ENCODE results near the gene TNXB.

Gene TNXB

GRCh38 chr6:32139590-32139989 lies 30.5 kb upstream of the TNXB start:
- DNase-seq (ENCODE audit: low spot score) = no peak

DNA sequence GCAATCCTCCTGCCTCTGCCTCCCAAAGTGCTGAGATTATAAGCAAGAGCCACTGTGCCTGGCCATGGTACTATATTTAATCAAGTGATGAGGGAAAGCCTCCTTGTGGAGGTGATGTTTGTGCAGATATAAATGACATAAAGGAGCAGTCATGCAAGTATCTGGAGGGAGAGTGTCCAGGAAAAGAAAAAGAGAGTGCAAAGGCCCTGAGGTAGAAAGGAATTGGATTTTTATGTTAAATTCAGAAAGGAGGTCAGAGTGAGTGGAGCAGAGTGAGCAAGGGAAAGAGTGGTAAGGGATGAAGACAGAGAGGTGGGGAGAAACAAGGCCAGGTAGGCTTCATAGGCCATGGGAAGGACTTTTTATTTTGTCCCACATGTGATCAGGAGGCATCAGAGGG lies 28.3 kb upstream of the TNXB start:
- DNase-seq (ENCODE audit: low spot score) = no peak

- DNase-seq (ENCODE audit: low spot score) = no peak
Observed at GRCh38 chr6:32133786-32134185, 24.6 kb upstream of the TNXB start.

DNA sequence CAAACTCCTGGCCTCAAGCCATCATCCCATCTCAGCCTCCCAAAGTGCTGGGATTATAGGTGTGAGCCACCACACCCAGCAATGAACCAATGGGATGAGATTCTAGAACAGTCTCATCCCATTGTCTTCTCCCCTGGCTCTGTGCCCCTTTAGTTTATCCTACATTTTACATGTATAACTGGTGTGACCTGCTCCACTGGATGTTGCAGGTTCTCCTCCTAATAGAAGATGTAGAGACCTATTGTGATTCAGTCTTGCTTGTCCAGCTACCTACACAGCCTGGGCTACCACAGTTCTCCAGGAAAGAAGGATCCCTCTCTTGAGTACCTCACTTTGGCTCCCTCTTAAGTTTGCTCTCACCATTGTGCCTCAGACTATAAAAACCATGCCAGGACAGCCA lies 23.0 kb upstream of the TNXB start:
- no peak for DNase-seq (ENCODE audit: low spot score)

- DNase-seq (ENCODE audit: low spot score) = no peak
Observed at GRCh38 chr6:32131439-32131948, 22.4 kb upstream of the TNXB start.

DNA sequence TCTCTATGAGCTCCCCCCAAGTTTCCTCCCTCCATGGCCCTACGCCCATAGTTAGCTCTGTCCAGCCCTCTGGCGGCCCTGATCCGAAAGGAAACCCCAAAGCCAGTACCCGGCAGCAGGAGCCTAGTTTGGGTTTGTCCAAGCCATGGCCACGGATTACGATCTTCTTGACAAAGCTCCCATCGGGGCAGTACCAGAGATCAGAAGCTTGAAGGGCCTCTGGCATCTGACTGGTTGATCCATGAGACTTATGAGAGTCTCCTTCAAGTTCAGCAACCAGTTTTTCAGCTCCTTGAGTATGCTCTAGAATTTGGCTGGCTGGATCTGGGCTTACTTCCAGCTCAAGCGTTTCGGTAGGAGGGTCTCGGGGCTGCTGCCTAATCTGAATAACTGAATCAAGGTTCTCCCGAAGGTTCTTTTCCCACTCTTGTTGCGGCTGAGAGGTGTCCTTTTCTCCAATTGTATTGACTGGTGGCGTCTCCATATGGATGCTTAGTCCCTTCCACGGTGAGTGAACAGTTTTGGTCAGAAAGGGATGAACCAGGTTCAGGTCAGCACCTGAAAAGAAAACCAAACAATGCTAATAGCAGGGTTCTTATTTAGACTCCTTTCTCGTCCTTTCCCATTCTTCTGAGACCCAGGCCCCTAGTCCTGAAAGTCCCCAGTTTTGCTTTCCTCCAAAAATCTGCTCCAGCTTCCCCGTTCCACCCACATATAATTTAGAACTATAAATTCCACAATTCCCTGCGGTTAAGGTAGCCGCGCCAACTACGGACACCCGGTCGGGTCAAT lies 20.4 kb upstream of the TNXB start:
- DNase-seq (ENCODE audit: low spot score) = no peak

GRCh38 chr6:32128751-32129296 lies 19.7 kb upstream of the TNXB start:
- no peak for DNase-seq (ENCODE audit: low spot score)

DNA sequence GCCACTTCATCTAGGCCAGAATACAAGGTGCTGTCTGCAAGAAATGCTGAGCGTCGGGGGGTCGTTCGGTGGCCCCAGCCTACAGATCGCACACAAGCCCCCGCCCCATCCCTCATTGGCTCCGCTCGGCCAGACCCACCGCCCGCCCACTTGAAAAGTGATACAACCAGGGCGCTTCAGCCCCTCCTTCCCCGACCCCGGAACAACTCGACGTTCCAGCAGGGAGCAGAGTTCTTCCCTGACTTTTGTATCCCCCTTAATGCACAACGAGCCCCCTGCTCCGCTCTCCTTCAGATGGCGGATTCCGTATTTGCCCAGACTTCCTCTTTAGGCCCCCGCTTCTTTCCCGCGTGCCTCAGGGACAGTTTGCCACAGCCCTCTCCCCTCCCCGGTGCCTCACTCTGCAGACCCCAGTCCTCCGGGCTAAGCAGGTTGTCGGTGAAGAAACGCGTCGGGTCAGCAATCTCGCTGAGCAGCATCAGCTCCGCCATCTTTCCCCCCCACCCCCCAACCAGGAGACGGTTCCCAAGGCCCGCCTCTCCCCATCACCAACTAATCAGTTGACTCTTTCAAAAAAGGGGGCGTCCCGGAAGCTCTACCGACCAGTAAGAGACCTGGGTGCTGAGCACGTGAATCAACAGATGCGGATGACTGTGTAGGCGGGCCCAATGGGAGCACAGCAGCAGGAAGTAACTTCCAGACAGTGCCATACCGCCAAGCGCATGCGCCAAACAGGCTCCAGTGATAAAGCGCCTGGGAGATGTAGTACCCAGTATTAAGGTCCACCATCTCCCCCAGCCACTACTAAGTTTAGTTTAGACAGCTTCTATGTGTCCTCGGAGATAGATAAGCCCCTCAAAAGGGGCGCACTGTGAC lies 18.8 kb upstream of the TNXB start, which contains the start of gene ATF6B:
ATF6B (minus strand) TSS at position 530 of the 876 bp plus-strand sequence; CDS start at position 491, 39 bp downstream.
- DNase-seq (ENCODE audit: low spot score) = peak; percentile 94

- DNase-seq (ENCODE audit: low spot score) = no peak
Observed at GRCh38 chr6:32127409-32127716, 18.2 kb upstream of the TNXB start.

GRCh38 chr6:32126880-32127279 lies 17.7 kb upstream of the TNXB start:
- DNase-seq (ENCODE audit: low spot score) = no peak

GRCh38 chr6:32123681-32124080 lies 14.5 kb upstream of the TNXB start:
- DNase-seq (ENCODE audit: low spot score) = no peak

GRCh38 chr6:32120573-32121059 lies 11.5 kb upstream of the TNXB start:
- DNase-seq (ENCODE audit: low spot score) = no peak

GRCh38 chr6:32118782-32119628 lies 9.9 kb upstream of the TNXB start:
- peak; percentile 85 for DNase-seq (ENCODE audit: low spot score)

DNA sequence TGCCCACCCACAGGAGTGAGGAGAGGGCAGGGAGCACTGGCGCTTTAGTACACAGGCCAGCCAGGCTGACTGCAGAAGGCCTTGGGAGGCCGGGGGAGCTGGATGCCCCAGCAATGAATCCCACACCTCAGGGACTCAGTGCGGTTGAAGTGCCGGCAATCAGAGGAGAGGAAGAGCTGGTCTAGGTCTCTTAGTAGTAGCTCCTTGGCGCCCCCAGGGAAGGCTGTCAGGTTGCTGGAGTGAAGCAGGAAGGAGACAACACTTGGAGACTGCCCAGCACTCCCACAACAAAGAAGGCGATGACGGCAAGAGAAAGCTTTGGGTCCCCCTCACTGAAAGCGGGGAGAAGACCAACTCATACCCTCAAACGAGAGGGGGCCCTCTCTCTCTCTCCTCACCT lies 8.3 kb upstream of the TNXB start:
- DNase-seq (ENCODE audit: low spot score) = no peak

GRCh38 chr6:32116674-32117073 lies 7.5 kb upstream of the TNXB start:
- DNase-seq (ENCODE audit: low spot score) = no peak

- DNase-seq (ENCODE audit: low spot score) = no peak
Observed at GRCh38 chr6:32115623-32116022, 6.5 kb upstream of the TNXB start.

DNA sequence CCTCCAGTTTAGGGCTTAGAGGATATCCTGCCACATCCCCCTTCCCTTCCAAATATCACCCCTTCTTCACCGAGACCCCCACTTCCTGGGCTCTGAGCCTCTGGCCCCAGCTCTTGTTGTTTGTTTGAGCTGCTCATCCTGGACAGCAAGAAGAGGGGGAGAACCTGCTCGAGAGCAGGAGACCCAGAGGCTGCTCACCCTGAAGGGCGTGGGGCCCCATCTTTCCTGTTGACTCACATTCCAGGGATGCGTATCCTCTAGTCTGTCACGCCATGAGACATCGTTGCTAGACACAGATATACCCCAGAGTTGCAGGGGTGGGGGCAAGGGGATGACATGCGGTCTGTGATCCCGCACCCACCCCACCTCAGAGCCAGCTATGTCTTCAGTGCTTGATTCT lies 5.7 kb upstream of the TNXB start:
- DNase-seq (ENCODE audit: low spot score) = no peak

- no peak for DNase-seq (ENCODE audit: low spot score)
Observed at GRCh38 chr6:32113386-32114352, 4.5 kb upstream of the TNXB start.

GRCh38 chr6:32112431-32112980 lies 3.4 kb upstream of the TNXB start:
- DNase-seq (ENCODE audit: low spot score) = no peak

- no peak for DNase-seq (ENCODE audit: low spot score)
Observed at GRCh38 chr6:32111424-32112066, 2.4 kb upstream of the TNXB start.

All from ecto neural progenitor cell (in vitro differentiated cells).